ENCODE results near the gene TRAM2. TPM values are rescaled to one million over a fixed set of nuclear protein-coding genes. Genes with fewer than 3 reads are reported as not detected.

Gene TRAM2
- total and polyA plus RNA-seq, 9 of the 15 experiments (the other 6 are each of a cell fraction or from before 2014, with no cell fraction given), result 2.6 to 13.3 (median 8.9) TPM

DNA sequence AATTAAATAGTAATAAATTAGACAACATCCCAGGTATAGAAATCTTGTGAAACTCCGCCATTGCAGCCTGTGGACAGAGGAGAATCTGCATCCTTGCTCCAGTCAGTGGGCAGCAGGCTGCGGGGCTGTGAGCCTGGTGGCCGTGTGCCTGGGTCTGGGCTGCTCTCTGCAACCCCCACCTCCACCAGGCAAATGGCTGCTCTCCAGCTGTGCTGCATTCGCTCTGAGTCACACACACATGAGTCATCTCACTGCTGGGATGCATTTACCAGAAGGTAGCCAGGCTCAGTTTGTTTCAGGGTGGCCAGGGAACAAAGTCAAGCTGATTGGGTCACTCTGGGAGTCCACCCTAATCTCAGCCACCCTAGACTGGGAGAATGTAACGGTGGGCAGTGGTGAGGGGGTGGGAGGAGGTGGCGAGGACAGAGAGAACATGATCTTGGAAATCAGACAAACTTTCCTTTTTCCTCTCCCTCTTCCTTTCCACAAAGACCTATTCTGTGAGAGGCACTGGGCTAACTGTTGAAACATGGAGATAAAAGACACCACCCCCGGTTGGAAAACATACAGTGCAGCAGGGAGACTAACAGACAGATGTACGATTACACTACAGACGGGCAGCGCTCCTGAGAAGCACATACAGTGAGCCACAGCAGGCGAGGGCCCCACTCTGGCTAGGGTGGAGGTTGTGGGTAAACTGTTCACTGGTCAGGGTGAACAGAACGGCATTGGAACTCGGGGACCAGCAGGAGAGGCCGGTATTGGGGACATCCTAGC is 59.2 kb downstream of the TRAM2 start (continued):
- TF ChIP-seq, protein P1, sequence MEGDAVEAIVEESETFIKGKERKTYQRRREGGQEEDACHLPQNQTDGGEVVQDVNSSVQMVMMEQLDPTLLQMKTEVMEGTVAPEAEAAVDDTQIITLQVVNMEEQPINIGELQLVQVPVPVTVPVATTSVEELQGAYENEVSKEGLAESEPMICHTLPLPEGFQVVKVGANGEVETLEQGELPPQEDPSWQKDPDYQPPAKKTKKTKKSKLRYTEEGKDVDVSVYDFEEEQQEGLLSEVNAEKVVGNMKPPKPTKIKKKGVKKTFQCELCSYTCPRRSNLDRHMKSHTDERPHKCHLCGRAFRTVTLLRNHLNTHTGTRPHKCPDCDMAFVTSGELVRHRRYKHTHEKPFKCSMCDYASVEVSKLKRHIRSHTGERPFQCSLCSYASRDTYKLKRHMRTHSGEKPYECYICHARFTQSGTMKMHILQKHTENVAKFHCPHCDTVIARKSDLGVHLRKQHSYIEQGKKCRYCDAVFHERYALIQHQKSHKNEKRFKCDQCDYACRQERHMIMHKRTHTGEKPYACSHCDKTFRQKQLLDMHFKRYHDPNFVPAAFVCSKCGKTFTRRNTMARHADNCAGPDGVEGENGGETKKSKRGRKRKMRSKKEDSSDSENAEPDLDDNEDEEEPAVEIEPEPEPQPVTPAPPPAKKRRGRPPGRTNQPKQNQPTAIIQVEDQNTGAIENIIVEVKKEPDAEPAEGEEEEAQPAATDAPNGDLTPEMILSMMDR (IDR thresholded peaks at IDR 0.05 in 2 of 3, conservative IDR thresholded peaks at IDR 0.05 in 1 of 3; ENCODE audit: insufficient read depth in 2 of 3, low read depth in 1 of 3, low read length in 3 of 3), result 0 out of 6 replicates have a peak, but pooled peaks of 1 of the 3 experiments have one; percentile 6
- TF ChIP-seq GATA2 (CRISPR knock-in tag; IDR thresholded peaks at IDR 0.05) (peak; percentile 52), RB1 (IDR thresholded peaks at IDR 0.05; ENCODE audit: low read depth) (no peak), FOS (IDR thresholded peaks at IDR 0.05; ENCODE audit: extremely low read depth, insufficient read length) (peak; percentile 88), ARID1B (IDR thresholded peaks at IDR 0.05) (peak; percentile 93), ZKSCAN8 (CRISPR knock-in tag; IDR thresholded peaks at IDR 0.05) (0 out of 2 replicates have a peak, but pooled peaks have one; percentile 25), NELFE (IDR thresholded peaks at IDR 0.05; ENCODE audit: insufficient read depth, insufficient read length) (no peak), NCOA2 (IDR thresholded peaks at IDR 0.05; ENCODE audit: partially characterized antibody in 2 of 2) (no peak), TCF7L2 (IDR thresholded peaks at IDR 0.05; ENCODE audit: low read depth, low read length) (no peak), GABPB1 (CRISPR knock-in tag; IDR thresholded peaks at IDR 0.05) (0 out of 2 replicates have a peak, but pooled peaks have one; percentile 25), POLR2G (IDR thresholded peaks at IDR 0.05; ENCODE audit: low read depth, low read length) (peak; percentile 54), ZNF644 (tag; IDR thresholded peaks at IDR 0.05; ENCODE audit: low read depth) (0 out of 2 replicates have a peak, but pooled peaks have one; percentile 50), ILK (tag; IDR thresholded peaks at IDR 0.05; ENCODE audit: borderline replicate concordance, low read depth) (no peak), GATAD2B (IDR thresholded peaks at IDR 0.05; ENCODE audit: borderline replicate concordance) (no peak), POLR2AphosphoS5 (IDR thresholded peaks at IDR 0.05; ENCODE audit: control insufficient read depth, insufficient read depth, low read depth, low read length) (peak; percentile 83), ZSCAN32 (CRISPR knock-in tag; IDR thresholded peaks at IDR 0.05) (no peak), ATF1 (CRISPR knock-in tag; IDR thresholded peaks at IDR 0.05) (no peak), ATF1 (tag; IDR thresholded peaks at IDR 0.05) (peak; percentile 33; the same call in 1 of the 2 replicates), SAFB2 (IDR thresholded peaks at IDR 0.05; ENCODE audit: borderline replicate concordance, low read depth, low read length, severe bottlenecking) (no peak), ZNF232 (CRISPR knock-in tag; IDR thresholded peaks at IDR 0.05) (no peak), MBD2 (IDR thresholded peaks at IDR 0.05; ENCODE audit: borderline replicate concordance, low read depth) (peak; percentile 79), TBL1XR1 (IDR thresholded peaks at IDR 0.05; ENCODE audit: low read length in 2 of 2) (peak in 1 of 2 experiments; percentile 31; a peak in 1 of 4 replicates)
- TF ChIP-seq, protein P2, sequence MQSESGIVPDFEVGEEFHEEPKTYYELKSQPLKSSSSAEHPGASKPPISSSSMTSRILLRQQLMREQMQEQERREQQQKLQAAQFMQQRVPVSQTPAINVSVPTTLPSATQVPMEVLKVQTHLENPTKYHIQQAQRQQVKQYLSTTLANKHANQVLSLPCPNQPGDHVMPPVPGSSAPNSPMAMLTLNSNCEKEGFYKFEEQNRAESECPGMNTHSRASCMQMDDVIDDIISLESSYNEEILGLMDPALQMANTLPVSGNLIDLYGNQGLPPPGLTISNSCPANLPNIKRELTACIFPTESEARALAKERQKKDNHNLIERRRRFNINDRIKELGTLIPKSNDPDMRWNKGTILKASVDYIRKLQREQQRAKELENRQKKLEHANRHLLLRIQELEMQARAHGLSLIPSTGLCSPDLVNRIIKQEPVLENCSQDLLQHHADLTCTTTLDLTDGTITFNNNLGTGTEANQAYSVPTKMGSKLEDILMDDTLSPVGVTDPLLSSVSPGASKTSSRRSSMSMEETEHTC (IDR thresholded peaks at IDR 0.05), result peak; percentile 63; the same call in 1 of the 2 replicates
- TF ChIP-seq, protein P3, sequence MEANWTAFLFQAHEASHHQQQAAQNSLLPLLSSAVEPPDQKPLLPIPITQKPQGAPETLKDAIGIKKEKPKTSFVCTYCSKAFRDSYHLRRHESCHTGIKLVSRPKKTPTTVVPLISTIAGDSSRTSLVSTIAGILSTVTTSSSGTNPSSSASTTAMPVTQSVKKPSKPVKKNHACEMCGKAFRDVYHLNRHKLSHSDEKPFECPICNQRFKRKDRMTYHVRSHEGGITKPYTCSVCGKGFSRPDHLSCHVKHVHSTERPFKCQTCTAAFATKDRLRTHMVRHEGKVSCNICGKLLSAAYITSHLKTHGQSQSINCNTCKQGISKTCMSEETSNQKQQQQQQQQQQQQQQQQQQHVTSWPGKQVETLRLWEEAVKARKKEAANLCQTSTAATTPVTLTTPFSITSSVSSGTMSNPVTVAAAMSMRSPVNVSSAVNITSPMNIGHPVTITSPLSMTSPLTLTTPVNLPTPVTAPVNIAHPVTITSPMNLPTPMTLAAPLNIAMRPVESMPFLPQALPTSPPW (CRISPR knock-in tag; IDR thresholded peaks at IDR 0.05), result peak; percentile 64
